HG03060 (cell line): ENCODE data around the gene NPAS3.

Source experiments
- ATAC-seq: cut with Tn5 transposase; IDR thresholded peaks from one replicate; pipeline ENCODE4 v1.9.1; 2021; ENCODE audit warnings: low read depth, moderate number of reproducible peaks; ENCODE audit not compliant: unreplicated experiment

The NPAS3 gene

DNA sequence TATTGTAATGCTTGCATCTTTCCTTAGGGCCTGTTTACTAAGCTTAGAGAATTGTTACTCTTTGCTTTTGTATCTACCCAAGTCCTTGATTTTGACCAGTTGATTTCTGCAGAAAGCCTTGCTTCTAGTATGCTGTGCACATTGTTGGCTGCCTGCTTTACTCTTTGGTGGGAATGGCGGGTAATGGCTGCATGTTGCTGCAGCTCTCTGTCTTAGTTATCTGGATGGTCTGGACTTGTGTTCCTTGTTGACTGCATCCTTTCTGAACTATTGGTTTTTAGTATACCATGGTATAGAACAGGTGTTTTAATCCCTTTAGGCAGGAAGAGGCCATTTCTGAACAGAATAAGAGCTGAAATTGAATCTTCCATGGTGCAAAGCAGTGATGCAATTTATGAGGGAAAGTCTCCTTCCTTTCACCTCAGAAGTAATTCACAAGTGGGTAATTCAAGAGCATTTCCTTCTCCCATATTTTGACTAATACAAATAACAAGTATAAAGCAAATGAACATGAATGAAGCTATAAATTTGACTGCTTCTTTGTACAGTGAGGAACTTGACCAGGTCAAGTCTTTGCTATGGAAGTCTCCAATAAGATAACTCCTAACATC, 466.4 kb downstream of the NPAS3 start:
- ATAC-seq, result no peak

DNA sequence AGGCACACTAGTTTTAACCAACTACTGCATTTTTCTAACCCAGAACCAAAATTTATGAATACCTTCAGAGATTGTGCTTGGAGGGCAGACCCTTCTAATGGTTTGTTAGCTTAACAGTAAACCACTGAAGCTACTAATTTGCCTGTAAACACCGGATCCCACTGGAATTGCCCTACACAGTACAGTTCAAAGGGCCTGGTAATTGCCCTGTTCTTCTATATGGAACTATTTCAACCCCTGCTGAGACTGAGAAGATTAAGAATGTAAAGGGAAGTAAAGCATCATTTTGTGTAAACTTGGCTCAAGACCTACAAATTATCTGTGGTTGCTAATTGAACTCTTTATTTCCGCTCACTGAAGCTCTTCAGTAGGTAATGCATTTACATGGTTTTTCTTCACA, 468.1 kb downstream of the NPAS3 start:
- ATAC-seq, result no peak

DNA sequence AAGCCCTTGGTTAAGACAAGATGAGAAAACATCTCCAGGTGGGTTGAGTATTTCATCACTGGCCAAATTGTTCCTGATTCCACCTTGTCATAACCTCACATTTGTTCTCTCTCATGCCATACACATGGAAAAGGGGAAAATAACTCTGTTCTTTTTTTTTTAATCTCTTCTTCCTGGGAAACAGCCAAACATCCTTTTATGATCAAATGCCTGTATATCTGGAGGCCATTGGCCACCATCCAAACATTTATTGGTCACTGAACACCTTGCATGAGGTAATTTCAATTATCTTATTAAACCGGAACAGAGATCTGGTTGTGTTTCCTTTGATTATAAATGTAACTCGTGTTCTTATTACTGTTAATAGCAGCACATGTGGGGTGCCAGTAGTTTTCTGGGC, 469.6 kb downstream of the NPAS3 start:
- no peak for ATAC-seq

DNA sequence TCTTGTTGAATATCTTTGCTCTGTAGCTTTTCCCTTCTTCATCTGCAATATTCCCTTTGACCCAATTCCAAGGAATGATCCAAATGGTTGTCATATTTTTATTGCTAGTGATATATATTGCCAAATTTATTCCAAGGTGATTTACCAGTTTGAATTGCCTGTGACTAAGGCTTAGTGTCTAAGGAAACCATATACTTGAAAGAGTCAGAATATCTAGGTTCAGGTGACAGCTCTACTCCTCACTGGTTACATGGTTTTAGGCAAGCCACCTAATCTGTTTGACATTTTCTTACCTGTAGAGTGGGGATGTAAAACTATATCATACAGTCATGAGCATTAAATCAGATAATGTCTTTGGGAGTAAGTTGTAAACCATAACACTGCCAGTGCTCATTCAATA, 473.8 kb downstream of the NPAS3 start:
- ATAC-seq, result no peak

DNA sequence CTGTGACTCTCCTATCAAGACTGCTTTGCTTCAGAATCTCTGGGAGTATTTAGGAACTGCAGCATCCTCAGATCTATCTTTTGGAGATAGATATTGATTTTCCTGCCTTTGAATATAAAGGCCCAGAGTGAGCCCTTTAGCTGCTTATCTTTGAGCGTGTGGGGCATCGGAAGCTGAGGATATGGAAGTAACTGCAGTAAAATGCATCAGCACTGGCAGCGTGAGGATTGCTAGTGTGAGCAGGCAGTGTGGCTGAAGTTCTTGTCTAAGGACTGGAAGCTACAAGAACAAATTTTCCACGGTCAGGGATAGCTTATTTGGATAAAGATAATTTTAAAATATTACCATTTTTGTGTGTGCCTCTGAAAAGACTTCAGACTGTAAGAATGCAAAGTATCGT, 474.7 kb downstream of the NPAS3 start:
- ATAC-seq, result no peak

DNA sequence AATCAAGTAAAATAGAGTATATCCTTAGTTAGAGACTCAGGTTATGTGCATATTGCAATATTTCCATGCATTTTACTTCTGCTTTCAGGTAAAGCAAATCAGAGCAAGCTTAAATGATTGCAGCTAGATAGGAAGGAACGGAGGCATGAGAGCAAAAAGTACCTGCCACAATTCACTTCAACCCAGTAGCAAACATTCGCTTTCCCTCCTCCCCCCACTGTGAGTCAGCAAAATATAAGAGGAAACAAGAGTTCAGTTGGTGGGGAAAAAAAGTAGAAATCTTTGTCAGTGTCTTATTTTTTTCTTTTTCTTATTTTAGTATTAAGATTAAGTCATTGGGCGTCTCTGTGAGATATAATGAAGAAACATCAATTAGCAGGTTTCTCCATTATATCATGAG, 475.4 kb downstream of the NPAS3 start:
- no peak for ATAC-seq

DNA sequence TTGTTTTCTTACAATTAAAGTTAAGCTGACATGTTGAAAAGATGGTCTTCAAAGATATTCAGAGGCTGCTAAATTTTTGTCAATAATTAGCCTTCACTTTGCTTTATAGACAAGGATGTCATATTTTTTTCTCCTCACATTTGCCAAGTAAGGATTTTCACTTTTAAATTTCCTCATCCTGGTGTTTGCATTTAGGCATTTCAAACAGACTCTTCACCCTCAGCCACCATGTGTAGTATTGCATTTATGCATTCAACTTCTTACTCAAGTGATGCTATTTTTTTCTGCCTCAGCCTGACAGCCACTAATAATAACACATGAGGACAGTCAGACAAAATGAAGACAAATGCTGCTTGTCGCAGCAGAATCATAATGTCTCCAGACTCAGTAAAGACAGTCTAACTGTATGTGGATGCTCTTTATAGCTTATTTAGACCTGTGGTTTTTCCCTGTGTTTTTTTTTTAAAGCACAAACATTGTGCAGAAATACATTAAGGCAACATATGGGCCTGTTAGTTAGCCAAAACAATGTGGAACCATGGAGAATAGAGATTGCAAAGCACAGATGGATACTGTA, 481.5 kb downstream of the NPAS3 start:
- ATAC-seq, result no peak

DNA sequence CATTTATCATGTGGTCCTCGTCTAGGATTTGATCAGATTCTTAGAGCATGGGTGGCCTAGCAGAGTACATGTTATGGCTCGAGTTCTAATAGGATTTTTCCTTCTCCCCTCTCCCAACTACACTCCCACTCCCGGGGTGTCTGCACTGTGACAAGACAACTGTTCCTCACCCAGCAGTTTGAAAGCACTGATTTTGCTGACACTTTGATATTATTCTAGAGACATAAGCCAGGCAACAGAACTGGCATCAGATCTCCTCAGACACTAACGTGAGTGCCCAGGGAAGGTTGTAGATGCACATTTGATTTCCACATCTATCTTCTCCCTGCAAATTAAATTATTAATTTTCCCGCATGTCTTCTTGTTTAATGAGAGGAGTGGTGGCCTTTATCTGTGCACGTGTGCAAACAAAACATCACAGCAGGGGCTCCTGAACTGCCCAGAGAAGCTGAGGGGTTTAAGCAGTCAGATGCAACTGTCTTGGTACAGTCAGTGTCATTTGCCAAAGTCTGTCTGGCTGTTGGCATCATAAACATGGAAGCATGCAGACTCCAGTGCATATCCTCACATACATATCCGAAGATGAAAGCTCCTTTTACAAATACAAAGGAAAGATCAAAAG, 491.8 kb downstream of the NPAS3 start:
- ATAC-seq, result no peak

DNA sequence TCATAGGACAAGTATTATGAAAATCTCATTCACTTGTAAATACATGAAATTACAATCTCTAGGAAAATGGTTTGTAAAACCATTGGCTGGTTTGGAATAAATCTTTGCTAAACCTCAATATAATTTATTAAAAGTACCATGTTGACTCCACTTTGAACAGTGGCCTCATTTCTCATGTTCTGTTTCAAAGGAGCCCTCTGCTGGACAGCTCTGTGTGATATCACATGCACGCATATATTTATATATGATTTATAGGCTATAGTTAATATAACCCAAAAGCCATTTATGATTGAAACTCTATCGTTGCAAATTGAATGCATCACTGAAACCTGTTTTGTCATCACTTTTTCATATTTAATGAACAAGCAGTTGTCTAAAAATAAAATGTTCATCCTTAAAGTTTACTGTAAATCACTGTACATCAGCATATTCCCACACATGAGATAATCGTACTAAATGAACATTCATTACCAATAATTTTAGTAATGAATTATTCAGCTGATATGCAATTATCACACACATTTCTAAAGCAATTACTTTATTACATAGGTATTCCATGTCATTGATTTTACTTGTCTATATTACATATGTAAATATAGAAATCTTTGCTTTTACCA, 493.8 kb downstream of the NPAS3 start:
- ATAC-seq, result no peak

DNA sequence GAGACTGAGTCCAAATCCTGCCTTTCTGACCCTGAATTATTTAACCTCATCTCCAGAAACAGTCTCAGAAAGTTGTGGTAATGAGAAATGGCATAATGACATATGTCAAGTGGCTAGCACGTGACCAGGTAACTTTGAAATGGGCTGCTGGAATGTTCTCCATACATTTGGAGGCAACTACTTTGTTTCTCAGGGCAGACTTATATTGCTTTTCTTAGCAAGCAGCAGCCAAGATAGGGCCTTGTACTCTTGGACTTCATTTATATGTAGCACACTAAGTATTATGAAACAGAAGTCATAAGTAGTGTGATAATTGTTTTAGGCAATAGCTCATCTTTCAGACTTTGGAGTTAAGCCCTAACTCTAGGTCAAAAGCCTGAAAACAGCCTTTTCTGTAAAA, 494.7 kb downstream of the NPAS3 start:
- ATAC-seq, result no peak

DNA sequence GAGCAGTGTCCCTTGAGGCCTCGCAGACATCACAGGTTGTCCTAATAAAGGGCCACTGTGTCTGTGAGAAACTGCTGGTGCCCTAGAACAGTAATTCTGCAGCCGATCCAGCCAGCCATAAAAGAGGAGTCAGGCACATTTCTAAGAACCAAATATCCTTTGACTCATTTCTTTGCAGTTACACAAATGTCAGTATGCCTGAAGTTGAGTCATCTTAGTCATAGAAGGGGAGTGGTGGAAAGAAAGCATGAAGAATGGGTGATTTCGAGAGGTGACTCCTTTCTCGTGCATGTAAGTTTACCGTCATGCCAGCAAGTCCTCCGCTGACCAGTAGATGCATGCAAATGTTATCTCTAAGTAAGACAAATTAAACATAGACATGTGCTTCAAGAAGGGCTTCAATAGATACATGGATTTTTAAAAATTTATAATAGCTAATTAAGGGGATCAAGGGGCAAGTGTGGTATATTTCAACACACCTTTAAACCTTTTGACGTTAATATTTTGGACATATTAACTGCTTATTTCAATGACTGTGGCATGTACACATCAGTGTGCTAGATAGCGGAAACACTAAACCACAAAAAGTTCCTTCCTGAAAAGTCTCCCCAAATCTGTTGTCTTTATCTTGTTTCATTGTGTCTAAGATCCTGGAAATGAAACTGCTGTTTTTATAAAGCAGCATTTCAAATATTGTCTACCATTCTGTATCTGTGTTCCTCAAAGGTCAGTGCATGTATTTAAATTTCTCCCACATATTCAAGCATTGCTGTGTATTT, 497.4 kb downstream of the NPAS3 start:
- no peak for ATAC-seq

DNA sequence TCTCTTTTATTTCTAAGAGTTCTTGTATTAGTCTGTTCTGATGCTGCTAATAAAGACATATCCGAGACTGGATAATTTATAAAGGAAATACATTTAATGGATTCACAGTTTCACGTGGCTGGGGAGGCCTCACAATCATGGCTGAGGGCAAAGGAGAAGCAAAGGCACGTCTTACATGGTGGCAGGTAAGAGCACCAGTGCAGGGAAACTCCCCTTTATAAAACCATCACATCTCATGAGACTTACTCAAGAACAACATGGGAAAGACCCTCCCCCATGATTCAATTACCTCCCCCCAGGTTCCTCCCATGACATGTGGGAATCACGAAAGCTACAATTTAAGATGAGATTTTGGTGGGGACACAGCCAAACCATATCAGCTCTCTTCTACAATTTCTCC, 503.0 kb downstream of the NPAS3 start:
- no peak for ATAC-seq

DNA sequence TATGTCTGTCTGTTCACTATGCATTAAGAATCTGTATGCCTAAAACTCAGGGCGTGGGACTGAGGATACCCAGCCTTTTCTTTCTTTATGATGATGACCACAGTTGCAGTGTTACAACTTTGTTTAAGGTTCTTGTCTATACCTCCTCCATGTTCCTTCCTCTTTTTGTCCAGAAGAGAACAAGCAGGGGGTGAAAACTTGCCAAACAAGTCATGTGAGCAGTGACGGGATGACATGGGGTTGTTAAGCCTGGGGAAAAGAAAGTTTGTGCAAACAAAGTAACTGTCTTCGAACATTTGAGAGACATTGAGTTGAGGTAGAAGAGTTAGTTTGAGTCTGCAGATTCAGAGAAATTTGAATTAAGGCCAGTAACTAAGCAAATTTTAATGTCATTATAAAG, 505.5 kb downstream of the NPAS3 start:
- ATAC-seq, result no peak

DNA sequence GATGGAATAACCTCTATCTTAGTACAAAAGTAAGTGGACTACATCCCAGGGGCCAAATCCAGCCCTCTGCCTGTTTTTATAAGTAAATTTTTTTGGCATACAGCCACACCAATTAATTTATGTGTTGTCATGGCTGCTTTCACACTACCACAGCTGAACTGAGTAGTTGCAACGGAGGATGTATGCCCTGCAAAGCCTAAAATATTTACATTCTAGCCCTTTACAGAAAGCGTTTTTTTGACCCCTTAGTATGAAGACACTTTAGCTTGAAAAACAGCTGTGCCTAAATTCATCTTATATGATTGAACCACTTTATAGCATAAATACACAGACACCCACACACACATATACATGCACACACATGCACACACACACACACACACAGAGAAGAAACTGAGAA, 510.6 kb downstream of the NPAS3 start:
- ATAC-seq, result no peak

DNA sequence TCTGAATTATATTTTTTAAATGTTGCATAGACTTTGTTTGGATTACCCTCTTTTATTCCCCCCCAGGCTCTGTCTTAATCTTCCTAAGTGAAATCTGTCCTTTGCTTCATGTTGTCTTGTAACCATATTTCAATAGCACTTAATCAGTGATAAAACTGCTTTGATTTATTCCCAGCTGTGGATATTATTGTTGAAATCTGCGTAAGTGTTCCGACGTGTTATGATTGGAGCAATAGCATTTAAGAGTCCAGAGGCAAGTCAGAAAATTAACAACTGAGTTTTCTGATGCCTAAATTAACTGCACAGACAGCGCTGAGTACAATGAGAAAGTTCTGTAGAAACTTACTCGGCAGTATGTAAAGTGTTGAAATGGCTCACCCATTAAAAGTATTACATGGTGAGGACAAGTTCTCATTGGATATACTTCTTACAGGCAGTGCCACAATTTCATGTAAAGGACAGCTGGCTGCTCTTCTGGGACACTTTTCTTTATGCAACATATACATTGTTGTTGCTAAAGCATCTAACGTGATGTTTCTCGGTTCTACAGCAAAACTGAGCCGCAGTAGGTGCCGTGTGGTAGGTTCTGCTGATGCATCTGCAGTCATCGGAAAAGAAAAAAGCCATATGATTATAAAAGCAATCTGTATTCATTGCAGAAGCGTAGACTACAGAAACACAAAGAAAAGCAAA, 511.2 kb downstream of the NPAS3 start:
- ATAC-seq, result no peak

DNA sequence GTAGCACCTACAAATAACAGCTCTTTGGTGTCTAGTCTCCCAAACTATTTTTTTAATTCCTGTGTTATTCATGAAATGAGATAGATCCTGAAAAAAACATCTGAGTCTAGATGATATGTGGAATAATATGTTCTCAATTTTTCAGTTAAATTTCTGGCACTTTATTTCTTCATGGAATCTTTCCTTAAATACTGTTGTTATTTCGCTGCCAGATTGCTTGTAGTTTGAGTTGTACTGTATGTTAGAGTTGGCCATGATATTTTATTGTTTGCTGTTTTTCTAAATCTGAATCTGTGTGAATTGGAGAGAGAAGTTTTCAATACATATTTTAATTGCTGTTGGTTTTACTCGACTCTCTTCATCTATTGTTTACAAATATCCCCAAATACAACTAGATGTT, 511.7 kb downstream of the NPAS3 start:
- ATAC-seq, result no peak

DNA sequence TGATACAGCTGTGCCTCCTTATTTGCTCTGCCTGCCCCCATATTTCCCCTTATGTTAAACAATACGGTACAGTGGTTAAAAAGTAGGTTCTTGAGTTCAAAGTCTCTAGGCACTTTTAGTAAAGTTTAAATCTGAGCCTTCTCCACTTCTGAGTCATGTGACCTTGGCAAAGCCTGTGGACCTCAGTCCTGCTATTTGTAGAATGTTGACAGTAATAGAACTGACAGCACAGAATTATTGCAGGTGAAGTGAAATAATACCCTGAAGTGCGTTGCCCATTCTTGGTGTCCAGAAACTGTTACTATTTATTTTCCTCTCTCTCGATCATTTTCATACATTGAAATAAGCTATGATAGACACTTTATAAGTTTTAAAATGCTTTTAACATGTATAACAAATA, 512.5 kb downstream of the NPAS3 start:
- ATAC-seq, result no peak

DNA sequence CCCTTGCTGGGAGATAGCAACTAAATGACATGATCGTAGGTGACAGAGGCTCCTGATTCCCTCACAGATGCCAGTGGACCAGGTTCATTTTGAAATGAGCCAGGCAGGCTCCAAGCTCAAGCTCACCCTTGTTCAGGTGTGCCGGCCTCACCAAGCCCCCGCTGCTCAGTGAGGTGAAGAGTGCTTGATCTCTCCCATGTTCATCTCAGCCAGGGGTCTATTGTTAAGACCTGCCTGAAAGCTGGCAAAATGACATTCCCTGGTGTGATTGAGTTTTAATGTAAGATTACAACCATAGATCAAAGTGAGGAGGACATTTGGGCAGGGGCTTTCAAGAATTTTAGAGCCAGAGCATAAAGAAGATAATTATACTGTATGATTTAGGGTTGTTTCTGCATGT, 514.3 kb downstream of the NPAS3 start:
- no peak for ATAC-seq

DNA sequence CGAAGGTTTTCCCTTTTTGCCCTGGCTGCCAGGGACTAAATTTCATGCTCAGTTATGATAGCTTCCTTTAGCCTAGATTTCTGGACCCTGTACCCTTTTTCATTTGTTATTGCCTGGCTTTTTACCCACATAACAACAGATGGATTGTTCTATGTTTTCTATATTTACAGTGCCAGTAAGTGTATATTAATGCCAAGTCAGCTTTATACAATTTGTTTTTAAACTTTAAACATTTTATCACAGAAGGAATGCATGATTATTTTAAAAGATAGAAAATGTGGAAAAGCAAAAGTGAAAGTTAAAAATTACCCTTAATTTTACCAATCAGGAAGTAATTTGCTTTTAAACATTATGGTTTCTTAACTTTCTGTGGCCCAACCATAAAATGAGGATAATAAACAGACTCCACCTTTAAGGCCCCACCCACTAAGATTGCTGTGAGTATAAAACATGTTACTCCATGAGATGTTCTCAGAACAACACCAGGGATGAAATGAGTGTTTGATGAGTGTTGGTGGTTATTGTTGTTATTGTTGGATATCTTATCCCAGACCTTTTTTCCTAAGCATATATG, 515.4 kb downstream of the NPAS3 start:
- ATAC-seq, result no peak

DNA sequence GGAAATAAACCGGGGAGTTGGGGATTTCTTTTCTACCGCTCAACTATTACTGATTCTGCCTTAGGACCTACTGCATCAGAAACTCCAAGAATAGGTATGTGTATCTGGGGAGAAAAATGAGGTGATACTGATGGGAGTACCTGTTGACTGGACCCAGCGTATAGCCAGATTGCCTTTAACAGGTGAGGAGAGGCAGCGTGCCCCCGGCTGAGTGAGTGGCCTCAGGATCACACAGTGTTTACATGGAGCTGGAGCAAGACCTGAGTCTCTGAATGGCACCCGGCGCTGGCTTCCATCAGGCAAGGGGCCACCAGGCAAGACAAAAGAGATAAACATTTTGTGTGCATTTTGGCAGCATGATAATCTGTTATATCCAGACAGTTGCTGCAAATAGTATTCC, 516.0 kb downstream of the NPAS3 start:
- no peak for ATAC-seq
